Stimulated activated CD4-positive, alpha-beta T cell treated with anti-CD3 and anti-CD28 coated beads, Interleukin-1b, Interleukin-23, amount 100 ng/mL, for 48 hours (primary cell): ENCODE data around the gene AATK.
"Not testable (repeated sequence)": the region's sequence is repeated elsewhere in the genome, so short reads cannot be mapped to it uniquely, and the experiment has no call there.

ENCODE experiments used
- DNase-seq: peaks from one replicate; pipeline ENCODE4 v3.0.0-alpha.2; 2020

The AATK gene

DNA sequence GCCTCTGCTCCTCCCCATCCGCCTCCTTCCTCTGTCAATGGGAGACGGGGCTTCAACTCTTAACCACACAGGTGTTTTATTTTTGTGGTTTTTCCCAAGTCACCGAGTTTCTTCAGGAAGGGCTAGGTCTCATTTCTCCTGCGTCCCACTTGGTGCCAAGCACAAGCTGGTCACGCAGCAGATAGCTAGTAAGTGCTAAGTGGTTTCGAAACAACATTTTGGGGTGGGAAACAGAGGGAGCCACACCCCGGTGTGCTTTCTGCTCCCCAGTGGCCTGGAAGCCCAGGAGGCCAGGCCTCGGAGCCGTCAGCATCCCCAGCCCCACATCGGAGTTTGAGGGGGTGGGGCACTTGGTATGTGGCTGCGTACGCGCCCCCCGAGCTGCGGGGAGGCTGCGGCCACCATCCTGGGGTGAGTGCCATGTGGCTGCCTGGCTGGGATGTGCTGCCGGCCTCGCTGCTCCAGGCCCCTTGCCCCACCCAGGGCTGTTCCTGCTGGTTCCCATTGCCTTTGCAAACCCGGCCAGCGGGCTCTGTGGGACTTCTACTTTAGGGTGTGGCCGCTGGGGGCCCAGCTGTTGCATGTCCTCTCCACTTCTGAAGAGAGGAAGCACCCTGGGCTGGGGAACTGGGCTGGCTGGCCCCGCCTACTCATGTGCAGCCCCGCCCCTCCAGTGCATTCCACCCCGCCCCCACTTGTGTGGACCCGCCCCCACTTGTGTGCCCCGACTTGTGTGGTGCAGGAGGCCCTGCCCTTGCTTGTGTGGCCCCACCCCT lies 75.5 kb downstream of the AATK start:
- peak; percentile 17 for DNase-seq

DNA sequence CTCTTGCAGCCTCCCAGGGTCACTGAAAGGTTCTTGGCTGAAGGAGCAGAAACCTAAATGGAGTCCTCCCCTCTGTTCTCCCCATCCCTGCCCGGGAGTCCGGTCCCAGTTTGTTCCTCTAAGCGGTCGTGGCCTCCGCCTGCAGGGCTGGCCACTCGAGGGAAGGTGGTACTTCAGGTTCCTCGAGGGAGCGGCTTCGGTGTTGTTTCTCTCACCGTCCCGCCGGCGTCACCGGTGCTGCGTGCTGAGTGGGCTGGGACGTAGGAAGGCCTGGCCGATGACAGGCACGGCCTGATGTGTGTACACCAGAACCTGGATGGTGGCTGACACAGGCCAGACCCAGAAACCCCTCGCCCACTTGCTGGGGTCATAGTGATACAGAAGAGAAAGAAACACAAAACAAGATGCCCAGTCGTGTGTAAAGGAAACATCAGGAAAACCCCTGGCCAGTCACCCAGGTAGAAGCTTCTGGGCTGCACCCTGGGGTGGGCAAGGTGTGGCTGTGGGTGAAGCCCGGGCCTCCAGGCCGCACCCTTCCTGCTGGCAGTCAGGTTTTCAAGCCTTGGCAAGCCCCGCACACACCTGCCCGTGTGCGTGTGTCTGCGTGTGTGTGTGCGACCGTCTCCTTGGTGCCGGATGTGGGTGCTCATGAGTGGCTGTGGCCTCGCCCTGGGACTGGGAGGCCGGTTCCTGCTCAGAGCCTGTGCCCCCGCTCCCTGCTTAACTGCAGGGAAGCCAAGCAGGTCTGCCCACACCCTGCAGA lies 79.1 kb downstream of the AATK start:
- no peak for DNase-seq

DNA sequence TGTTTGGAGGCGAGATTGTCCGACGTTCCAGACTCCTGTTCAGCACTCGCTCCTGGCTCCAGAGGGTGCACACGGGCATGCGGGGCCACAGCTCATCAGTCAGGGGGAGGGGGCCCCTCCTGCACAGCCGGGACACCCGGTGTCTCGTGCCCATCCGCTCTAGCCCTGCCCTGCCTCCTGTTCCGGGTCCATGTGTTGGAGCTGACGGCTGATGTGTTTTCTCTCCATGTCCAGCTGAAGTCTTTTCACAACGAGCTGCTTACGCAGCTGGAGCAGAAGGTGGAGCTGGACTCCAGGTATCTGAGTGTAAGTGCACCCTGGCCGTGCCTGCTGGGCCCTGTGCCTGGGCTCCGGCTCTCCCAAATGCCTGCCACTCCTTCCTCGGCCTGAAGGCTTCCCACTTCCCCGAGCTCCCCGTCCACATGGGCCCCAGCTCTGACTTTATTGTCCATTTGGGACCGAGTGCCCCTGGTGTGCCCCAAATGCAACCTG lies 80.6 kb downstream of the AATK start:
- no peak for DNase-seq

DNA sequence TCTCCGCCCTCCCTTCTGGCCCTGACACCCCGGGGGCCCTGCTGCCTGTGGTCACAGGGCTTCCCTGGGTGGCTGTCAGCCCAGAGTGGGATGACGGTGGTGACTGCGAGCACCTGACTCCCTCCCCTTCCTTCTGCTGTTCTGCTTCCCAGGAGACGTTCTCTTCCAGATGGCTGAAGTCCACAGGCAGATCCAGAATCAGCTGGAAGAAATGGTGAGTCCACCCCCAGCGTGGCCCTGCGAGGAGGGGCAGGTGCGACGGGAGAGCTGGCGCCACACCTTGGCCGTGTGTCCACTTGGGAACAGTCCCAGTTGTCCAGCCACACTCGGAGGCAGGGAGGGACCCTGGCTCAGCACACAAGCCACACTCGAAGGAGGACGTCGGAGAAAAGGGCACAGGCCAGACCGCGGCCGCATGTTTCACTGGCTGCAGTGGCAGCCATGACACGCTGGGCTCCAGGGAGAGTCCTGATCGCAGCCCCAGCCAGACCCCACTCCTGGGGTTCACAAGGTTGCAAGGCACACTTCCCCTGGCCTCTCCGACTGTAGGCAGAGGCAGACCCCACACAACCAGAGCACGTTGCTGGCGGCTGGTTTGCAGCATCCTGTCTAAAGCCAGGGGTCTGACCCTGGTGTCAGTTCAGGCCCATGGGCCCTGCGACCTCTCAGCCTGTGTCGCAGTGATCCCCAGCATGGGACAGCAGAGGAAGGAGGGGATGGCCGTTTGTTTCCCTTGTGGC lies 81.2 kb downstream of the AATK start:
- no peak for DNase-seq

DNA sequence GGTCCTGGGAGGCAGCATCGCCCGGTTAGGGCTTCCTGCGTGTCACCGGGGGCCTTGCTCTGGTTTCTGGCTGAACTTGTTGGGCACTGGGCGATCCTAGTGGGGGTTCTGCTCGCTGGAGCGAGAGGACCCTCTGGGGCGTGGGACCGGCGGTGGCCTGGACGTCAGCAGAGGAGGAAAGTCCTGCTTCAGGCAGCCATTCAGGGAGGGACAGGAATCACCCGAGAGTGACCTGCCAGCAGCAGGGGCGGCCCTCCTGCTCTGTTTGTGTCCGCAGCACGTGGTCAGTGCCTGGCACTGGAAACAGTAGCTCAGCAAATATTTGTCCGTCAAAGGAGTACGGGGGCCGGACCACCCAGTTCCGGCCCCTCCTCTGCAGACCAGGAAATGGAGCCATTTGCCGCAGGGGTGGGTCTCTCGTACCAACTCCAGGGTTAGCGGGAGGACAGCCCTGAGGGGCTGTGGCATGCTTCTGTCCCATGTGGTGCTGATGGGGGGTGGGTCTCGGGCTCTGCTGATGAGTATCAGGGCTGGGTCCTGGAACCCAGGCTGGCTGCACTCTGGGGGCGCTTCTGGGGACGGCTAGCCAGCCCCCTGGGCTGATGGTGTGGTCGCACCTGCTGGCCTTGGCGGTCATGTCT lies 82.8 kb downstream of the AATK start:
- no peak for DNase-seq

DNA sequence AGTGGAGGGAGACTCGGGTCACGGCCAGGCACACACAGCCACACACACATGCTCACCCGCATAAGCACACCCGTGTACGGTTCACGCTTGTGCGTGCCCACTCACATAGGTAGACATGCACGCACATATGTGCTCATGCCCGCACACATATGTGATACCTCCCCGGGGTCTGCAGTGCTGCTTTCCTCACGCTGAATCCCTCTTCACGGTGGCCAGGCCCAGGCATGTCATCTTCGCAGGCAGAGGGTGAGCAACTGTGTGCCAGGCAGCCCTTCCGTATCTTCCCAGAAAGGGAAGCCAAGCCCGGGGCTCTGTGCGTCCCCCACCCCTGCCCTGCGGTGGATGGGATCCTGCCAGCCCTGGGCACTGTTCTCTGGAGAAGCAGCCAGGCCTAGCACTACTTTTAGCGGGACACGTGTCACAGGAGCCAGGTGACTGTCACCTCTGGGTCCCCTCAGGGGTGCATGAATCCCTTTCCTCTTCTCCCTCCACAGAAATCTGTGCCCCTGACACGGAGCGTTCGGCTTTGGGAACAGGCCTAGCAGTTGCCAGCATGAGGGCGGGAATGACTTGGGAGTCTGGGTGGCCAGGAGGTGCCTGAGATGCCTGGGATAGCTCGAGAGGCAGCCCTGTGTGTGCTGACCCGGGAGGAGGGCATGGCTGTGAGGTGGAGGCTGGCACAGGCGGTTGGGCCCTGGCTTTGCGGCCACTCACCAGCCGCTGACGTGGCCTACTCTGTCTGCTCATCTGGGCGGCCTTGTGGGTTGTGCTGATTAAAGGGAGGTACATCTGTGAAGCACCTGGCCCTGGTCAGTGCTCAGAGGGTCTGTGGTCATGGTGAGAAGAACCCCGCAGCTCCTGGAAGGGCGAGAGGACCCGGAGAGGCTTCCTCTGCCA lies 83.6 kb downstream of the AATK start:
- no peak for DNase-seq

DNA sequence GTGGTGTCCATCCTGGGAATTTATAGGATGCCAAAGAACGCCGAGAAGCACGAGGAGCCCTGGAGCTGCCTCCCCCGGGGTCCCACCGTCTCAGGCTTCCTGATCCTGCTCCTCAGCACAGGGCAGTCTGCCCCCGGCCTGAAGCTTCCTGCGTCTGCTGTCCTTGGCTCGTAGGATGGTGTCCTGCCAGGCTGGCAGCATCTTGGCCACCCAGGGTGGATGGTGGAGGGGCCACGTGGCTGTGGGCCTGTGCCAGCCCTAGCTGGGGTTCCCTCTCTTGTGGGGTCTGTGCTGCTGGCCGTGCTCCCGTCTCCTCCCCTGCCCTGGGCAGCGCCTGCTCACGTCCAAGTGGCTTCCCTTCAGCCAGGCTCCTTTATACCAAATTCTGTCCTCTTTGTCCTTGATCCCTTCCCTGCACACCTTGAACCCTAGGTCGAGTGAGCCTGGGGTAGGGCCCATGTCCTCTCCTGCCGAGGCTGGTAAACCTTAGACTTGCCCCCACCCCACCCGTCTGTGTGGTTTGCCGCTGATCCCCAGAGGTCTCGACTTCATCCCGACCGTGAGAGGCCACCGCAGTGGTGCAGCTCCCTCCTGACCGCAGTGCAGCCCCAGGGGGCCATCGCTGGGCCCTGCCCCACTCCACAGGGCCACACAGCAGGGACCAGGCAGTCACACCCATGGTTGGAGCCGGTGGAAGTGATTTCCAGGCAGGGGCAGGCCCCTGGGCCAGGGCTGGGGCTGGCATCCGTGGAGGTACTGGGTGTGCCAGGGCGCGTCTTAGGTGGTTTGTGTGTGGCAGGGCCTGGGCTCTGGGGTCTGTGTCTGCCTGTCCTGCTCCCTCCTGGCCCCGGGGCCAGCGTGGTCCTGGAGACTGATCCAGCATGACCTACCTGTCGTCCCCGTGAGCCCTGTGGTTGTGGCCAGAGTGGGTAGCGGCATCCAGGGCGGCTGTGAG lies 84.5 kb downstream of the AATK start:
- DNase-seq: no peak

DNA sequence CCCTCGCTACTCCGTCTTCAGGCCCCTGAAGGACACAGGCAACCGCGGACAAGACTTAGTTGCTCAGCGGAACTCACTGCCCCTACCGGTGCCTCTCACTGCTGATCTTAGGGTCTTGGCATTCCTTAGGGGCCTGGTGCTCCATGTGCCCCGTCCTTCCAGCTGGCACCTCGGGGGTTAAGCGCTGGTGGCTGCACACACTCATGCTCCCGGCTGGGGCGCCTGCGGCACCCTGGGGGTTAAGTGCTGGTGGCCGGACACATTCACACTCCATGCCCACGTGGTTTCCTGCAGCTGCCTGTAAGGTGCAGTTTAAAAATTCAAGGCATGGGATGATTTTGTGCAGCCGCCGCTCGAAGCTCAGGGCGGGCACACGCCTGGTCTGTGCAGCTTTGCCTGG lies 86.0 kb downstream of the AATK start:
- no peak for DNase-seq

DNA sequence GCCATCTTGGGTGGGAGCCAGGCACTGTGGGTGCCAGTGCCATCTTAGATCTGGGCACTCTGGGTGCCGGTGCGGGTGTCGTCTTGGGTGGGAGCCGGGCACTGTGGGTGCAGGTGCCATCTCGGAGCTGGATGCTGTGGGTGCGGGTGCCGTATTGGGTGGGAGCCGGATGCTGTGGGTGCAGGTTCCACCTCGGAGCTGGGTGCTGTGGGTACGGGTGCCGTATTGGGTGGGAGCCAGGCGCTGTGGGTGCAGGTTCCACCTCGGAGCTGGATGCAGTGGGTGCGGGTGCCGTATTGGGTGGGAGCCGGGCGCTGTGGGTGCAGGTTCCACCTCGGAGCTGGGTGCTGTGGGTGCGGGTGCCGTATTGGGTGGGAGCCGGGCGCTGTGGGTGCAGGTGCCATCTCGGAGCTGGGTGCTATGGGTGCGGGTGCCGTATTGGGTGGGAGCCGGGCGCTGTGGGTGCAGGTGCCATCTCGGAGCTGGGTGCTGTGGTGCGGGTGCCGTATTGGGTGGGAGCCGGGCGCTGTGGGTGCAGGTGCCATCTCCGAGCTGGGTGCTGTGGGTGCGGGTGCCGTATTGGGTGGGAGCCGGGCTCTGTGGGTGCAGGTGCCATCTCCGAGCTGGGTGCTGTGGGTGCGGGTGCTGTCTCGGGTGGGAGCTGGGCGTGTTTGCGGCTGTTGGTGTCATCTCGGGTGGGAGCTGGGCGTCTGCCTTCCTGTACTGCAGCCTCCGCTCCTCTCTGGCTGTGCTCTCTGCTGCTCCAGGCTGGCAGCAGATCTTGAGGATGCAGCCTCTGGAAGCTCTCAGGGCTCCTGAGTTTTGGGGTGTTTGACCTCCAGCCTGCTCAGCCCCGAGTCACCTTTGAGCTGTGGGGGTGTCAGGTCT lies 87.8 kb downstream of the AATK start:
- DNase-seq: not testable (repeated sequence)

DNA sequence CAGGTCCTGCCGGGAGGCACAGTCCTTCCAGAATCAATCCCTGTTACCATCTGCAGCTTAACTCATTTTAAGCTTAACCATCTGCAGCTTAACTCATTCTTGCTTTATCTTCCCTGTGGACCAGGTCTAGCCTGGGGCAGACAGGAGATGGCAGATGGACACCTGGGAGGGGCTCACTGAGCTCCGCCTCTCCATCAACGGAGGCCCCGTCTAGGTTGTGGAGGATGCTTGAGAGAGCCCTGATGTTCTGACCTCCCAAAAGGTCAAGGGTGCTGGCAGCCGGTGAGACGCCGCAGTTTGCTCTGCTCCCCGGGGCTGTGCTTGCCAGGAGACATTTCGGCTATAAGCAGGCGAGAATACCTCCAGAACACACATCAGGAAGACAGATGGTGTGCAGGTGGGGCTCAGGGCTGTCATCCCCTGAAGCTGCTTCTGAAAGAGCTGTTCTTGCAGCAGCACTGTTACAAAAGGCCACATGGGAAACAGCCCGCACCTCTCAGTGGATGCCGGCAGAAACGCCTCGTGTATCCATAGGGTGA lies 89.8 kb downstream of the AATK start:
- DNase-seq: no peak

DNA sequence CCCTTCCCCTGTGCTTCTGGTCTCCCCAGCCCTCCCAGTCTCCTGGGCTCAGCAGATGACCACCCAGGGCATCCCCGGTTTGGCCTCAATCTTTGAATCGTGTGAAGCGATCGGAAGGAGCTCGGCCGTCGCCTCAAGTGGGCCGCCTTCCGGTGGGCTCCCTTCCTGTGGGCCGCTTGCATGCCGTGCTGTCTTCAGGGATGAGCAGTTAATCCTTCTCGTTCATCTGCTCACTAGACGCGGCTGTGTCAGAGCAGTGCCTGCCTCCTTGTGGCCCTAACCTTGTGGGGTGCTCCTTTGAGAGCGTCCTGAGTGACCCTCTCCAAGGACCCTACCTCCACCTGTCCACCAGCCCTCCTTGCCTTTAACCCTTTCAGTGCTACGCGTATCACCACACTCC lies 90.7 kb downstream of the AATK start:
- DNase-seq: no peak

DNA sequence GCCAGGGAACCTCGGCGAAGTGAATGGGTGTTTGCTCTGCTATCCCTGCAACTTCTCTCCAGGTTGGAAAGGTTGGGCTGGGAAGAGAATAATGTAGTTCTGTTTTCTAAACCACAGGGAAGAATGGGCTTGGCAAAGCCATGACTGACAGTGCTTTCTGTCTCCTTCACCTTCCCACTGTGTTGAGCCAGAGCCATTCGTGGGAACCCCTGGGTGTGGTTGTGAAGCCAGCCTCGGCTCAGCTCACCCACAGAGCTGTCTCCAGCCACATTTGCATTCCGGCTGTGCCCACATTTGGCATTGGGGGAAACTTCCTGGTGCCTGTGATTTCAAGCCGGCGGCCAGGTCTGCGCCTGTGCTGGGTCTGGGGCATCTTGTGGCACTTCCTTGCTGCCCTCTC lies 91.1 kb downstream of the AATK start:
- DNase-seq: no peak

DNA sequence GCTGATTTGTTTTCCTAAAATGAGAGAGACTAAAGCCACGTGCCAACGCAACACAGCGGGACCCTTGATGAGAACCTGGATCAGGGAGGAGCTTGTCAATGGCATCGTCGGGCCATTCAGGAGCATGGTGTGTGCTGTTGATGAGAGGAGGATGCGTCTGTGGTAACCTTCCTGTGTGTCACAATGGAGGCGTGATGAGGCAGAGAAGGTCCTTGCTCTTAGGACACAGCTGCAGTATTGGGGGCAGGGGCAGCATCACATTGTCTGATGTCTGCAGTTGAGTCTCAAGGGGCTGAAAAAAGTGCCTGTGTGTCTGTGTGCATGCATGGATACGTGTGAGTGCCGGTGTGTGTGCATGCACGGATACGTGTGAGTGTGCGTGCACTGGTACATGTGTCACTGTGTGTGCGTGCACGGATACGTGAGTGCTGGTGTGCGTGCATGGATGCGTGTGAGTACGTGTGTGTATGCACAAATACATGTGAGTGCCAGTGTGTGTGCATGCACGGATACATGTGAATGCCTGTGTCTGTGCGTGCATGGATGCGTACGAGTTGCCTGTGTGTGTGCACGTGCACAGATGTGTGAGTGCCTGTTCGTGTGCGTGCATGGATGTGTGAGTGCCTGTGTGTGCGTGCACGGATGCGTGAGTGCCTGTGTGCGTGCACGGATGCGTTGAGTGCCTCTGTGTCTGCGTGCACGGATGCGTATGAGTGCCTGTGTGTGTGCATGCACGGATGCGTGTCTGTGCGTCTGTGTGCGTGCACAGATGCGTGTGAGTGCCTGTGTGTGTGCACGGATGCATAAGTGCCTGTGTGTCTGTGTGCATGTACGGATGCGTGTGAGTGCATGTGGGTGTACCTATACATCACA lies 91.8 kb downstream of the AATK start:
- DNase-seq: no peak

DNA sequence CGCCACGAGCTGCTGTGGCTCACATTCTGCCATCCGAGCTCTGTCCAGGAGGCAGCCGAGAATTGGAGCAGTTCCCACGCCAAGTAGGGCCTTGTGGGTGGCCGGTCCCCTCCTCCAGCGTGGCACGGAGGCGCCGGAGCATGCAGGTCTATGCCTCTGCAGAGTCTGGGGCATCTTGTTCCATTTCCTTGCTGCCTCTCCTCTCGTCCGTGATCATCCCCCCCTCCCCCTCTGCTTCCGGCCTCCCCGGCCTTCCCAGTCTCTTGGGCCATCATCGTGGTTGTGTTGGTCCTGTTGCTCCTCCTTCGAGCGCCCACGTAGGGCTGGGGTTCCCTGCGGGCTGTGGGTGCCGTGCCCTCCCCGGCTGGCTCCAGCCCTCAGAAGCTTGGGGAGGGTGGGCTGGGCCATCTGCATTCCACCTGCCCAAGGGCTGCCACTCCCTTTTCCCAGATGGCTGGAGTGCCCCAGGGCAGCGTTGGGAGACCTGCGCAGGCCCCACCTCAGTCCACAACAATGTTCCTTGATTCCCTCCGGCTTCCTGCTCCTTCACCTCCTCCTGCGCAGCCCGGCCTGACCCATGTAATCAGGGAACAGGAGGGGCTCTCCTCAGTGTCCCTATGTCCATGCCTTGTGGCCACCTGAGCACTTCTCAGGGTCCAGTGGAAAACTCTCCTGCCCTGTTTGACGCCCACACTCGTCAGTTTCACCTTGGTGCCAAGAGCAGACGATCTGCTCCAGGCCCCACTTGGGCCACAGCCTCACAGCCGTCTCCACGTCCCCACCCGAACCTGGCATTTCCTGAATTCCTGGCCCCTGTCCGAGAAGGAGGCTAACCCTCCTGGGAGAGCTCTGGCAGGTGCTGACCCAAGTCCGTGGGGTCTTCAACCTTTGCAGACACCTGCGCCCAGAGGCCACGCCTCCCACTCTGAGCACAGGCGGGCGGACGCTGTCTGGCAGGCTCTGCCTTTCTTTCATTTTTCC lies 94.0 kb downstream of the AATK start:
- DNase-seq: no peak

DNA sequence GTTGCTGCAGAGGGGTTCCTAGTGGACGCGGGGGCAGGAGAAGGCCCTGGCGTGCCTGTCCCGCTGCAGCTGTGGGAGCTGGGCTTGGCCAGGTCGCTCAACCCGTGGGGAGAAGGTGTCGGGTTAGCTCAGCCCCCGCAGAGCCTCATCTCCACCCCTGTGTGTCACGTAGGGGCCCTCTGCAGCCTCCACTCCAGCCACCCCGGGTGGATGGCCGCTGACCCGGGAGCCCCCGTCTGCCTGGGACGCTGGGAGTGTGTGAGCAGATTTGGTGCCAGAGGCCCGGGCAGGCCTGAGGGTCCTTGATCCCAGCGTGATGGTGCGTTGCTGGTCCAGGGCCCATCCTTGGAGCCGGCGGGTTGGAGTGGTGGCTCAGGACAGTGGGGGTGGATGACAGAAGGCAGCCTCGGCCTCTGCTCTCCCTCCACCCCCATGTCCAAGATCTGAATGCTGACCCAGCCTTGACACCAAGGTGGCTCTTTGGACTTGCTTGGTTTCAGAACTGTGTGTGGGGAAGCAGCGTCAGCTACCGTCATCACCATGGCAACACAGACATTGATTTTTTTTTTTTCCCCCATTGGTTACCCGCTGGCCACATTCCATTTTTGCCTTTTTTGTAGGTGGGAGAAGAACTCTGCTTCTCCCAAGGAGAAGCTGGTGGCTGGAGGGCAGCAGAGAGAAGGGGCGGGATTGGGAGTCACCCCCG lies 95.3 kb downstream of the AATK start:
- DNase-seq: no peak

DNA sequence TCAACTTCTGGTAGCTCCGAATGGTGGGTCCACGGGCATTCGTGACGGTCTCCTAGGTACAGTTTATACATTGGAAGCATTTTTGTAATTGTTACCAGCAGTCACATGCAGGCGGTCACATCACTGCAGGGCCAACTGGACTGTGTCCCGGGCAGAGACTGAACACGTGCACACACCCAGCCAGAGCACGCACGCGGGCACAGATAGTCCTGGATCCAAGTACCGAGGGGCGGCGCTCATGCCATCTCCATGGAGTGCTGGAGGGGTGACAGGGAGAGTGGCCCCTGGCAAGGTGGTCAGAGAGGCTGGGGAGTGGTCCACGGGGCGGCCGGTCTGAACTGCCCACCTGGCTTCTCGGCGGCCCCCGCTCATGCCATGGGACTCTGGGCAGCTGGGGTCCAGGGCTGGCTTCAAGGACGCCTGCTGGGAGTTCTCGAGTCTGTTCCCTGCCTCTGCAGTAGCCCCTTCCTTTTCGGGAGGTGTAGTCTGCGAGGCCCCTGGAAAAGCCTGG lies 96.8 kb downstream of the AATK start:
- DNase-seq: no peak
